ENCODE results near the gene LPP. TPM values are rescaled to one million over a fixed set of nuclear protein-coding genes. Genes with fewer than 3 reads are reported as not detected.
"Not testable (repeated sequence)": the region's sequence is repeated elsewhere in the genome, so short reads cannot be mapped to it uniquely, and the experiment has no call there.

The LPP gene
- total and polyA plus RNA-seq, 4 donors = 7.2 to 50.3 (median 26.4) TPM

GRCh38 chr3:188602620-188603019, 448.7 kb downstream of the LPP start:
- H3K27me3 ChIP-seq (ENCODE audit: control insufficient read depth, insufficient read depth, low read length) = no peaks in the 10 kb centered on the region
- no peaks in the 10 kb centered on the region for H3K36me3 ChIP-seq (ENCODE audit: control insufficient read depth, insufficient read depth, low read length)
- no peak for DNase-seq (ENCODE audit: low read depth in 4 of 6, low spot score in 6 of 6)
- H3K4me1 ChIP-seq (ENCODE audit: control insufficient read depth, insufficient read depth, low read length) = no peaks in the 10 kb centered on the region
- no CpG with 5 or more reads among the region's 3 CpGs for WGBS (ENCODE audit: insufficient coverage)
- H3K4me3 ChIP-seq (ENCODE audit: low read depth, low read length) = no peak overlapping the region
- H3K27ac ChIP-seq (ENCODE audit: low read depth, low read length) = no peak overlapping the region
- no peaks in the 10 kb centered on the region for H3K9me3 ChIP-seq (ENCODE audit: control insufficient read depth, insufficient read depth, low read length)

GRCh38 chr3:188604651-188605050, 450.7 kb downstream of the LPP start:
- H3K9me3 ChIP-seq (ENCODE audit: control insufficient read depth, insufficient read depth, low read length) = no peaks in the 10 kb centered on the region
- 88% methylated on average over 1 of the region's 1 CpG for WGBS (ENCODE audit: insufficient coverage)
- H3K4me3 ChIP-seq (ENCODE audit: low read depth, low read length) = no peak overlapping the region
- H3K27ac ChIP-seq (ENCODE audit: low read depth, low read length) = no peak overlapping the region
- no peaks in the 10 kb centered on the region for H3K4me1 ChIP-seq (ENCODE audit: control insufficient read depth, insufficient read depth, low read length)
- H3K36me3 ChIP-seq (ENCODE audit: control insufficient read depth, insufficient read depth, low read length) = peaks cover 5% of the 10 kb centered on the region
- no peaks in the 10 kb centered on the region for H3K27me3 ChIP-seq (ENCODE audit: control insufficient read depth, insufficient read depth, low read length)
- DNase-seq (ENCODE audit: low read depth in 4 of 6, low spot score in 6 of 6) = no peak

- H3K36me3 ChIP-seq (ENCODE audit: control insufficient read depth, insufficient read depth, low read length) = peaks cover 5% of the 10 kb centered on the region
- DNase-seq (ENCODE audit: low read depth in 4 of 6, low spot score in 6 of 6) = no peak
- H3K4me1 ChIP-seq (ENCODE audit: control insufficient read depth, insufficient read depth, low read length) = no peaks in the 10 kb centered on the region
- no peak overlapping the region for H3K27ac ChIP-seq (ENCODE audit: low read depth, low read length)
- no peak overlapping the region for H3K4me3 ChIP-seq (ENCODE audit: low read depth, low read length)
- no peaks in the 10 kb centered on the region for H3K9me3 ChIP-seq (ENCODE audit: control insufficient read depth, insufficient read depth, low read length)
- no peaks in the 10 kb centered on the region for H3K27me3 ChIP-seq (ENCODE audit: control insufficient read depth, insufficient read depth, low read length)
These were observed 451.3 kb downstream of the LPP start for GRCh38 chr3:188605231-188605630.

- Histone ChIP-seq H3K9me3 (ENCODE audit: control insufficient read depth, insufficient read depth, low read length) (no peaks in the 10 kb centered on the region), H3K4me1 (ENCODE audit: control insufficient read depth, insufficient read depth, low read length) (no peaks in the 10 kb centered on the region), H3K4me3 (ENCODE audit: low read depth, low read length) (no peak overlapping the region), H3K36me3 (ENCODE audit: control insufficient read depth, insufficient read depth, low read length) (peaks cover 5% of the 10 kb centered on the region), H3K27me3 (ENCODE audit: control insufficient read depth, insufficient read depth, low read length) (no peaks in the 10 kb centered on the region), H3K27ac (ENCODE audit: low read depth, low read length) (no peak overlapping the region)
- WGBS (ENCODE audit: insufficient coverage) = 80% methylated on average over 3 of the region's 5 CpGs
- DNase-seq (ENCODE audit: low read depth in 4 of 6, low spot score in 6 of 6) = no peak
These were observed 451.9 kb downstream of the LPP start for GRCh38 chr3:188605905-188606304.

GRCh38 chr3:188607805-188608315, 453.9 kb downstream of the LPP start:
- Histone ChIP-seq H3K4me3 (ENCODE audit: low read depth, low read length) (no peak overlapping the region), H3K27ac (ENCODE audit: low read depth, low read length) (no peak overlapping the region), H3K4me1 (ENCODE audit: control insufficient read depth, insufficient read depth, low read length) (no peaks in the 10 kb centered on the region), H3K36me3 (ENCODE audit: control insufficient read depth, insufficient read depth, low read length) (peaks cover 5% of the 10 kb centered on the region), H3K9me3 (ENCODE audit: control insufficient read depth, insufficient read depth, low read length) (no peaks in the 10 kb centered on the region), H3K27me3 (ENCODE audit: control insufficient read depth, insufficient read depth, low read length) (no peaks in the 10 kb centered on the region)
- no peak for DNase-seq (ENCODE audit: low read depth in 4 of 6, low spot score in 6 of 6)

- no peak overlapping the region for H3K27ac ChIP-seq (ENCODE audit: low read depth, low read length)
- no peaks in the 10 kb centered on the region for H3K9me3 ChIP-seq (ENCODE audit: control insufficient read depth, insufficient read depth, low read length)
- no peaks in the 10 kb centered on the region for H3K4me1 ChIP-seq (ENCODE audit: control insufficient read depth, insufficient read depth, low read length)
- H3K27me3 ChIP-seq (ENCODE audit: control insufficient read depth, insufficient read depth, low read length) = no peaks in the 10 kb centered on the region
- DNase-seq (ENCODE audit: low read depth in 4 of 6, low spot score in 6 of 6) = no peak
- H3K4me3 ChIP-seq (ENCODE audit: low read depth, low read length) = no peak overlapping the region
- peaks cover 5% of the 10 kb centered on the region for H3K36me3 ChIP-seq (ENCODE audit: control insufficient read depth, insufficient read depth, low read length)
- no CpG with 5 or more reads among the region's 3 CpGs for WGBS (ENCODE audit: insufficient coverage)
These were observed 454.4 kb downstream of the LPP start for GRCh38 chr3:188608401-188608800.

- DNase-seq (ENCODE audit: low read depth in 4 of 6, low spot score in 6 of 6); H3K4me3 ChIP-seq (ENCODE audit: low read depth, low read length); H3K9me3 ChIP-seq (ENCODE audit: control insufficient read depth, insufficient read depth, low read length); H3K36me3 ChIP-seq (ENCODE audit: control insufficient read depth, insufficient read depth, low read length); H3K27ac ChIP-seq (ENCODE audit: low read depth, low read length); H3K27me3 ChIP-seq (ENCODE audit: control insufficient read depth, insufficient read depth, low read length); H3K4me1 ChIP-seq (ENCODE audit: control insufficient read depth, insufficient read depth, low read length): not testable (repeated sequence)
- no CpG with 5 or more reads among the region's 6 CpGs for WGBS (ENCODE audit: insufficient coverage)
These were observed 459.8 kb downstream of the LPP start for GRCh38 chr3:188613721-188614120.

GRCh38 chr3:188617270-188617669, 463.3 kb downstream of the LPP start:
- WGBS (ENCODE audit: insufficient coverage) = no CpG with 5 or more reads among the region's 2 CpGs
- no peaks in the 10 kb centered on the region for H3K4me1 ChIP-seq (ENCODE audit: control insufficient read depth, insufficient read depth, low read length)
- no peaks in the 10 kb centered on the region for H3K36me3 ChIP-seq (ENCODE audit: control insufficient read depth, insufficient read depth, low read length)
- H3K9me3 ChIP-seq (ENCODE audit: control insufficient read depth, insufficient read depth, low read length) = no peaks in the 10 kb centered on the region
- no peak overlapping the region for H3K4me3 ChIP-seq (ENCODE audit: low read depth, low read length)
- no peaks in the 10 kb centered on the region for H3K27me3 ChIP-seq (ENCODE audit: control insufficient read depth, insufficient read depth, low read length)
- no peak for DNase-seq (ENCODE audit: low read depth in 4 of 6, low spot score in 6 of 6)
- no peak overlapping the region for H3K27ac ChIP-seq (ENCODE audit: low read depth, low read length)

GRCh38 chr3:188617988-188618701, 464.2 kb downstream of the LPP start:
- Histone ChIP-seq H3K9me3 (ENCODE audit: control insufficient read depth, insufficient read depth, low read length) (no peaks in the 10 kb centered on the region), H3K36me3 (ENCODE audit: control insufficient read depth, insufficient read depth, low read length) (no peaks in the 10 kb centered on the region), H3K4me3 (ENCODE audit: low read depth, low read length) (no peak overlapping the region), H3K27ac (ENCODE audit: low read depth, low read length) (no peak overlapping the region), H3K27me3 (ENCODE audit: control insufficient read depth, insufficient read depth, low read length) (no peaks in the 10 kb centered on the region), H3K4me1 (ENCODE audit: control insufficient read depth, insufficient read depth, low read length) (no peaks in the 10 kb centered on the region)
- no CpG with 5 or more reads among the region's 5 CpGs for WGBS (ENCODE audit: insufficient coverage)
- DNase-seq (ENCODE audit: low read depth in 4 of 6, low spot score in 6 of 6) = no peak

- Histone ChIP-seq H3K9me3 (ENCODE audit: control insufficient read depth, insufficient read depth, low read length) (no peaks in the 10 kb centered on the region), H3K27ac (ENCODE audit: low read depth, low read length) (no peak overlapping the region), H3K4me3 (ENCODE audit: low read depth, low read length) (no peak overlapping the region), H3K36me3 (ENCODE audit: control insufficient read depth, insufficient read depth, low read length) (no peaks in the 10 kb centered on the region), H3K4me1 (ENCODE audit: control insufficient read depth, insufficient read depth, low read length) (no peaks in the 10 kb centered on the region), H3K27me3 (ENCODE audit: control insufficient read depth, insufficient read depth, low read length) (no peaks in the 10 kb centered on the region)
- no peak for DNase-seq (ENCODE audit: low read depth in 4 of 6, low spot score in 6 of 6)
- no CpG with 5 or more reads among the region's 2 CpGs for WGBS (ENCODE audit: insufficient coverage)
These were observed 466.8 kb downstream of the LPP start for GRCh38 chr3:188620752-188621151.
